Fibroblast of lung (primary cell): ENCODE measurements around the gene SGPL1.

ENCODE experiments used
- CTCF ChIP-seq, 2 donors: IDR thresholded peaks in 1 of 2; conservative IDR thresholded peaks in 1 of 2; 1 replicate in 1 of 2; 2 replicates in 1 of 2; pipeline ENCODE4 v1.5.1; 2011 to 2012; ENCODE audit warnings: low read length in 2 of 2, control low read depth in 1 of 2, inconsistent platforms in 1 of 2, low read depth in 1 of 2, mild to moderate bottlenecking in 1 of 2
- EZH2 ChIP-seq: IDR thresholded peaks from 2 replicates; pipeline ENCODE4 v1.5.1; 2012; ENCODE audit warnings: low read length, control low read depth, mild to moderate bottlenecking; ENCODE audit errors: missing control alignments

- TF ChIP-seq CTCF (conservative IDR thresholded peaks at IDR 0.05 in 1 of 2, IDR thresholded peaks at IDR 0.05 in 1 of 2; ENCODE audit: low read depth in 1 of 2, low read length in 2 of 2) = no peak
- no peak for TF ChIP-seq EZH2
Observed at GRCh38 chr10:70807556-70807955, 8.2 kb upstream of the SGPL1 start.
